Stromal cell of bone marrow (primary cell): ENCODE results near the gene C22orf42.

Source experiments
- DNase-seq: peaks from one replicate; pipeline ENCODE4 v3.0.0-alpha.2; 2012; ENCODE audit warnings: low read depth

The C22orf42 gene

DNA sequence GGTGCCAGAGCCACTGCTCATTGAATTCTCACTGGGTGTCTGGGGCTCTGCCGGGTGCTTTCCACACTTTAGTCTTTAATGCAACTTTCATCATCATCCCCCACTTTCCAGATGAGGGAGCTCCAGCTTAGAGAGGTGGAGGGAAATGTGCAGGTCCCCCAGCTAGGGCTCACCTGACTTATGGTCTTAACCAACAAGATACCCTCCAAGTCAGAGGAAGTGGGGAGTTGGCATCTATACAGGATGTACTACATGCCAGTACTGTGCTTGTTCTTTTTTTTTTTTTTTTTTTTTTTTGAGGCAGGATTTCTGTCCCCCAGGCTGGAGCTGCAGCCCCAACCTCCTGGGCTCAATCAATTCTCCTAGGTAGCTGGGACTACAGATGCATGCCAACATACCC, 26.3 kb downstream of the C22orf42 start:
- DNase-seq, result no peak

DNA sequence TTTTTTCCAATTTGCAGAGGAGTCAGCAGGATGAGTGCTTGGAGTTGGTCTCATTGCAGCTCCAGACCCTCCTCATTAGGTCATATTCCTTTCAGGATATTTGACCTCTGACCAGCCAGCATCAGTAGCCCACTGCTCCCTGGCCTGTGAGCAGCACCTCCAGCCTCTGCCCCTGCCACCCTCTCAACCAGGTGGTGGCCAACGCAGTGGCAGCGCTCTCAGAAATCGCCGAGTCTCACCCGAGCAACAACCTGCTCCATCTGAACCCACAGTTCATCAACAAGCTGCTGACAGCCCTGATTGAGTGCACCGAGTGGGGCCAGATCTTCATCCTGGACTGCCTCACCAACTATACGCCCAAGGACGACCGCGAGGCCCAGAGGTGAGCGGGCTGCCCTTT, 27.0 kb downstream of the C22orf42 start:
- no peak for DNase-seq

DNA sequence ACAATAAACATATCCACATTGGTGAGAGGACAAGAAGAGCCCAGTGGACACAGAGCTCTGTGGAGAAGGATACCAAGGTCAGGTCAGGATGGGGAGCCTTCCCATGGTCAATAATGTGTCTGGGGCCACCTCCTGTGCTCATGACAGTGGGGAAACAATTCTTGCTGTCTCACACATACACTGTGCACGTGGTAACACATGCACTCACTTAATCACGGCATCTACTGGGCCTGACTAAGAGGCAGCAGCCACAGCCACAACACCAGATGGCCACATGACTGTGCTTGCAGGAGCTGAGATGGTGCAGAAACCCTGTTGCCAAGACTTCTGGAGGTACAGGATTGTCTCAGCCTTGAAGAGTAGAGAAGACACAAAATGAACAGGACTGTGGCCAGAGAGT, 28.6 kb downstream of the C22orf42 start:
- DNase-seq, result no peak

DNA sequence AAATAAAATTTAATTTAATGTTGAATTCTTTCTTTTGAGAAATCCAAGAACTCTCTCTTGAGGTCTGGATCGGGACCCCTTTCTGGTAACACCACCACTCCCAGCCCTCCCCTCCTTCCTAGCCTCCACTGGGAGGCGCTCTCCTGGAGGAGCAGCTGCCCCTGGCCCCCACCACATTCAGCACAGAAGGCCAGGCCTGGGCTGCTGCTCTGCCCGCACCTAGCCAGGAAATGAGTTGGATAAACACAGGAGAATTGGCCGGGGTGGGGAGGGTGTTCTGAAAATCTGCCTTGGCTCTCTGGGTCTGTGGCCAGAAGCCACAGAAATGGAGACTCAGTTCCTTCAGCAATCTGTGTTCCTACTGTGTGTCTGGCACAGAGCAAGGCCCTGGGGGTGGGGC, 31.2 kb downstream of the C22orf42 start:
- DNase-seq, result no peak

DNA sequence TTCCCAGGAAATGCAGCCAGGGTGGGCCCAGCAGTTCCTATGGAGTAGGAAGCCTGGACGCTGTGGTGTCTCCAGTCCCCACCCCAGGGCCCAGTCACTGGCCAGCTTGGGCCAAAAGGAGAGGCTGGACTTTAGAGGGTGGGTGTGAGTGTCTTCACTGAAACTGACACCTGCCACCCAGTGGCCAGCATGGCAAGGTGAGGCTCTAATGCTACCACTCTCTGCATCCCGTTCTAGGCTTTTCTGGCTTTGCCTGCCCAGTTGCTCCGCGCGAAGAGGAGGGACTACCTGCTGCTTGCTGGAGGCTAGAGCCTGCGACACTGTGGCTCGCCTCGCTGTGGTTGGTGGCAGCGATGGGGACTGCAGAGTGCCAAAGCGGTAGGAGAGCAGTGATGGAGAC, 35.4 kb downstream of the C22orf42 start:
- DNase-seq, result no peak

DNA sequence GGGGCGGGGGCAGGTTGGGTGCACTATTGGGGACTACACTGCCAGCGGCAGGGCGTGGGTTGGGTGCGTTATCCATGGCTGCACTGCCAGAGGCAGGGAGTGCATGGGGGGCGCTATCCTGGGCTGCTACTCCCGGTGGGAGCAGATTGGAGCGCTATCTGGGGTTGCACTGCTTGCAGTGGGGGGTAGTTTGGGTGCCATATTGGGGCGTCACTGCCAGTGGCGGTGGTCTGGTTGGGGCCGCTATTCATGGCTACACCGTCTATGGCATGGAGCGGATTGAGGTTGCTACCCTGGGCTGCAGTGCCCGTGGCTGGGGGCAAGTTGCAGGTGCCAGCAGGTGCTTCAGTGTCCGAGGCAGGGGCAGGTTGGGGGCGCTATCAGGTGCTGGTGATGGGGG, 36.2 kb downstream of the C22orf42 start:
- no peak for DNase-seq

DNA sequence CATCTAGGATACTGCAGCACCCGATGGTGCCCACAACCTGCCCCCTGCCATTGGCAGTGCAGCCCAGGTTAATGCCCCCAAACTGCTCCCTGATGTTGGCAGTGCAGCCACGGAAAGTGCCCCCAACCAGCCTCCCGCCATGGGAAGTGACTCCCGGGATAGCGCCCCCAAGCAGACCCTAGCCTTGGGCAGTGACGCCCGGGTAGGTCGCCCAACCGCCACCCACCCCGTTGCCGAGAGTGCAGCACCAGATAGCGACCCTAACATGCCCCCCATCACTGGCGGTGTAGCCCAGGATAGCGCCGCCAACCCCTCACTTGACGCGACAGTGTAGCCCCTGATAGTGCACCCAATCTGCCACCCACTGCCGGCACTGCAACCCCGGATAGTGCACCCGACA, 38.5 kb downstream of the C22orf42 start:
- DNase-seq, result no peak

DNA sequence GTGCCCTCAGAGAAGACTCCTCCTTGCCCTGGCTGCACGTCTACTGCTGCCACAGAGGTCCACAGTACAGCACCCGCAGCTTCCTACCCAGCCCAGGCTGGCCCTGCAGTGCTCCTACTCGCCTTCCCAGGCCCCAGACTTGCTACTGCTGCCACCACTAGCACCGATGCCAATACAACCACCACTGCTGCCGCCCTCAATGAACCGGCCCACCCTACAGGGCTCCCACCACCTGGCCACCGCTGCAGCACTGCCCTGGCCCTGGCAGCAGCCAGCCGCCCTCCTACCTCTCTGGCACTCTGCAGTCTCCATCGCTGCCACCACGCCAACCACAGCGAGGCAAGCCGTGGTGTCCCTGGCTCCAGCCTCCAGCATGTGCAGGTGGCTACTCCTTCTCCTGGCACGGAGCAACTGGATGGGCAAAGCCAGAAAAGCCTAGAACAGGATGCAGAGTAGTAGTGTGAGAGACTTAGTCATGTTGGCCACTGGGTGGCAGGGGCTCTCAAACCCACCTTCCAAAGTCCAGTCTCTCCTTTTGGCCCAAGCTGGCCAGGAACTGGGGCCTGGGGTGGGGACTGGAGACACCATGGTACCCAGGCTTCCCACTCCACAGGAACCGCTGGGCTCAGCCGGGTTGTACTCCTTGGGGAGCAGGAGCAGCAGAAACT, 39.4 kb downstream of the C22orf42 start:
- no peak for DNase-seq

DNA sequence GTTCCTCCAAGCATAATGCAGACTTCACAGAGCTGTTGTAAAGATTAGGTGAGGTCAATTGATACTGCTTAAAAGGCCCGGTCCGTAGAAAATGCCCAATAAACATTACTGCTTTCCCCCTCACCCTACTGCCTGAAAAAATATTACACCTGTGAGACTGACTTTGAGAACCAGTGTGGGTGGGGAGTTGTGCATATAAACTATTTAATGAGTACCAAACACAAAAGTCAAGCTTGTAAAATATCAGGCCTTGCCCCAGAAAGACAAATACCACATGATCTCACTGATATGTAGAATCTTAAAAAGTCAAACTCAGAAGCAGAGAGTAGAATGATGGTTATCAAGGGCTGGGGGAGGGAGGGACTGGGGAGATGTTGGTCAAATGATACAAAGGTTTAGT, 46.7 kb downstream of the C22orf42 start:
- DNase-seq, result no peak

DNA sequence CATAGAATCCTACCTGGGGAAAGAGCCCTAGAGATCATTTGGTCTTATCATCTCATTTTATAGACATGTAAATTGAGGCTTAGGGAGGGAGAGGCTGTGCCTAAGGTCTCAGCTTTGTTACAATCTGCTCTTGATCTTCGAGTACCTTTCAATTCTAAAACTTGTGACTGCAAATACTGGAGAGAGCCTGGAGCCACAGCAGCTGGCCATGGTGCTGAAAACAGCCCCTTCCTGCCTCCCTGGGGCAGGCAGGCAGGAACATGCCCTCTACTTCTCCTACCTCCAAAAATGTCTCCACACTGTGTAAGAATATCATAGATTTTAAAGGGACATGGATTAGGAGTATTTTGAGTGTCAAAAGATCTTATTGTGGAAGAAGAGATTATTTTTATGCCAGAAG, 52.2 kb downstream of the C22orf42 start:
- no peak for DNase-seq

DNA sequence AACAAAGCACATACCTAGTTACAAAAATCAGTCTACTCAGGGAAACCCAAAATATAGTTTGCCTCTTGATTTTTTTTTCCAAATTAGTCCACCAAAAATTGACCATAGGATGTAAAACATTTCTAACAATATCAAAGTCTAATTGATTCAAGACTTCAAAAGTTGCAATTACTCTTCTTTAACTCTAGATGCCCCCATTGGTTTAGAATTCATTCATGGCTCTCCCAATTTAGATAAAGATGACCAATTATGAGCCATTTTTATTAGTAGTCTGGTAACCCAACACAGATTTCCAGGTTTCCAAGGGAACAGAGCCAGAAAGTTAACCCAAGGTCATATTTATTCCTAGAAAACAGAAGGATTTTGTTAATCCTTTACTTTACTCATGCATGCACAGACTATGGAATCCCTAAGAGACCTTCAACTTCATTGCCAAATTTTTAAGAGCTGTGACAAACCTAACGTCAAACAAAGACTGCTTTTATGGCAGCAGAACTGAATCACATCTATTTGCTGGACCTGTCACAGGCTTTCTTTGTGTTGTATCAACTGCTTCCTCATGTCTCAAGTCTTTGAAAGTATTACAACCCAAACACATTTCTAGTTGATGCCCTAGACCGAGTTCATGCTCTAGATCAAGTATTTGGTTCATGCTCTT, 55.3 kb downstream of the C22orf42 start:
- peak; percentile 9 for DNase-seq

DNA sequence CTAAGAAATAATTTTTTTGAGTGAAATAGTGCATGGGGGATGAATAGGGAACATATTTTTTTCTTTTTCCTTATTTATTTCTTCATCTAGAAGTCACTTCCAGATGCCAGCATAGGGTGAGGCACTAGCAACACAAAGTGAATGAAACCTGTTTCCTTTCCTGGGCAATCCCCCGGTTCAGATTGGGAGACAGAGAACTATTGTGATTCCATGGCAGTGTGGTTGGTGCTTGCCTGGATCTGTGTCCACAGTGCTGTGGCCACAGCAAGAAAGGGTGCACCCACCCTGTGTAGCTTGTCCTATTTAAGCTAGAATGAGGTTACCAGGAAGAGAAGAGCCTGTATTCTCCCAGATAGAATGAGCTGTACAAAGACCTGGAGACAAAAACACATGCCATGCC, 58.4 kb downstream of the C22orf42 start:
- no peak for DNase-seq
